Measurements from ENCODE around the gene TRMT2A.

- TF ChIP-seq CTCF (optimal IDR thresholded peaks at IDR 0.05 in 1 of 3, IDR thresholded peaks at IDR 0.05 in 1 of 3, conservative IDR thresholded peaks at IDR 0.05 in 1 of 3; ENCODE audit: extremely low read depth in 1 of 3, insufficient read depth in 2 of 3, low read length in 3 of 3) (no peak), EZH2 (IDR thresholded peaks at IDR 0.05; ENCODE audit: low read length) (no peak)
Measured at GRCh38 chr22:20123366-20124082, 6.5 kb upstream of the TRMT2A start.

All from keratinocyte (primary cell).